Measurements from ENCODE around the gene TCFL5. TPM values are rescaled to one million over a fixed set of nuclear protein-coding genes. Genes with fewer than 3 reads are reported as not detected.
A peak's percentile ranks its signal among the peaks of the same experiment; 100 is the strongest.

The TCFL5 gene
- total and polyA plus RNA-seq, 2 donors from 2014 or later, result 6.1 to 11.5 TPM

GRCh38 chr20:62876501-62876901 lies 14.9 kb upstream of the TCFL5 start:
- no peak overlapping the region for H3K27ac ChIP-seq (ENCODE audit: low read depth in 2 of 2, low read length in 2 of 2)

GRCh38 chr20:62875419-62876361 lies 14.1 kb upstream of the TCFL5 start:
- DNase-seq, result peak; percentile 67 to 86 (median 79)
- Histone ChIP-seq H3K9me3 (ENCODE audit: control insufficient read depth in 2 of 3, insufficient read depth in 1 of 3, low read length in 3 of 3) (no peaks in the 10 kb centered on the region), H3K27me3 (ENCODE audit: control insufficient read depth, insufficient read depth, low read length) (no peaks in the 10 kb centered on the region), H3K36me3 (ENCODE audit: control insufficient read depth in 2 of 3, insufficient read depth in 3 of 3, low read length in 3 of 3) (no peaks in the 10 kb centered on the region), H3K9ac (ENCODE audit: low read length in 3 of 3) (no peak overlapping the region), H3K4me1 (ENCODE audit: control insufficient read depth in 2 of 3, insufficient read depth in 2 of 3, low read depth in 1 of 3, low read length in 3 of 3) (peaks cover 0 to 13% (median 3%) of the 10 kb centered on the region in 3 donors), H3K27ac (ENCODE audit: low read depth in 2 of 2, low read length in 2 of 2) (peak overlapping the region in 1 of 2 donors; percentile 54), H3K4me3 (ENCODE audit: low read length in 3 of 3) (no peak overlapping the region)
- TF ChIP-seq CTCF (IDR thresholded peaks at IDR 0.05; ENCODE audit: borderline replicate concordance, extremely low read depth, insufficient read depth), result peak; percentile 19
- no peak for FAIRE-seq
- intact Hi-C loops (cut with DNase I), result no loop called here

More at GRCh38 chr20:62876501-62876901, 14.9 kb upstream of the TCFL5 start:
- Histone ChIP-seq H3K4me3 (ENCODE audit: low read length in 3 of 3) (no peak overlapping the region), H3K27me3 (ENCODE audit: control insufficient read depth, insufficient read depth, low read length) (no peaks in the 10 kb centered on the region), H3K4me1 (ENCODE audit: control insufficient read depth in 2 of 3, insufficient read depth in 2 of 3, low read depth in 1 of 3, low read length in 3 of 3) (peaks cover 0 to 13% (median 3%) of the 10 kb centered on the region in 3 donors), H3K9me3 (ENCODE audit: control insufficient read depth in 2 of 3, insufficient read depth in 1 of 3, low read length in 3 of 3) (no peaks in the 10 kb centered on the region), H3K9ac (ENCODE audit: low read length in 3 of 3) (no peak overlapping the region), H3K36me3 (ENCODE audit: control insufficient read depth in 2 of 3, insufficient read depth in 3 of 3, low read length in 3 of 3) (no peaks in the 10 kb centered on the region)
- intact Hi-C loops (cut with DNase I), result no loop called here
- TF ChIP-seq CTCF (IDR thresholded peaks at IDR 0.05; ENCODE audit: borderline replicate concordance, extremely low read depth, insufficient read depth), result no peak
- FAIRE-seq (no peak), DNase-seq (peak in 1 of 5 donors; percentile 59)

DNA sequence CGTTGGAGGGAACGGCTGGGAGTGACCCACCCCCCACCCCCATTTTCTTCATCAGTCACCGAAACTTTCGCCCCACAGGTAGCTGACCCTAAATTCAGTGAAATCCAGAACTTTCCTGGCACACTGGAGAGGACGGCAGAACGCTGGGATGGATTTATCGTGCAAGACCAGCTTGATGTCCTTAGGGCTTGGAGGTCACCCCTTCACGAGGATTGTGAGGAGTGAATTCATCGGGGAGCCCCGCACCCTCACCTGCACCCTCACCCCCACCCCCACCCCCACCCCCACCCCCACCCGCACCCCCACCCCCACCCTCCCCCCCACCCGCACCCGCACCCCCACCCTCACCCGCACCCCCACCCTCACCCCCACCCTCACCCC lies 13.3 kb upstream of the TCFL5 start:
- FAIRE-seq, result no peak
- Histone ChIP-seq H3K4me3 (ENCODE audit: low read length in 3 of 3) (no peak overlapping the region), H3K9ac (ENCODE audit: low read length in 3 of 3) (no peak overlapping the region), H3K36me3 (ENCODE audit: control insufficient read depth in 2 of 3, insufficient read depth in 3 of 3, low read length in 3 of 3) (no peaks in the 10 kb centered on the region), H3K27me3 (ENCODE audit: control insufficient read depth, insufficient read depth, low read length) (no peaks in the 10 kb centered on the region), H3K9me3 (ENCODE audit: control insufficient read depth in 2 of 3, insufficient read depth in 1 of 3, low read length in 3 of 3) (peaks cover 0 to 1% (median 0%) of the 10 kb centered on the region in 3 donors), H3K4me1 (ENCODE audit: control insufficient read depth in 2 of 3, insufficient read depth in 2 of 3, low read depth in 1 of 3, low read length in 3 of 3) (peaks cover 0 to 13% (median 3%) of the 10 kb centered on the region in 3 donors), H3K27ac (ENCODE audit: low read depth in 2 of 2, low read length in 2 of 2) (no peak overlapping the region)
- no peak for DNase-seq
- no peak for TF ChIP-seq CTCF (IDR thresholded peaks at IDR 0.05; ENCODE audit: borderline replicate concordance, extremely low read depth, insufficient read depth)
- intact Hi-C loops (cut with DNase I), result no loop called here
